Measurements from ENCODE around the gene PRSS22.
A peak's percentile ranks its signal among the peaks of the same experiment; 100 is the strongest.

PRSS22 gene

GRCh38 chr16:2852003-2852730, 5.8 kb downstream of the PRSS22 start:
- no peak for DNase-seq (ENCODE audit: low read depth)

GRCh38 chr16:2848933-2849725, 8.8 kb downstream of the PRSS22 start:
- no peak for DNase-seq (ENCODE audit: low read depth)

DNA sequence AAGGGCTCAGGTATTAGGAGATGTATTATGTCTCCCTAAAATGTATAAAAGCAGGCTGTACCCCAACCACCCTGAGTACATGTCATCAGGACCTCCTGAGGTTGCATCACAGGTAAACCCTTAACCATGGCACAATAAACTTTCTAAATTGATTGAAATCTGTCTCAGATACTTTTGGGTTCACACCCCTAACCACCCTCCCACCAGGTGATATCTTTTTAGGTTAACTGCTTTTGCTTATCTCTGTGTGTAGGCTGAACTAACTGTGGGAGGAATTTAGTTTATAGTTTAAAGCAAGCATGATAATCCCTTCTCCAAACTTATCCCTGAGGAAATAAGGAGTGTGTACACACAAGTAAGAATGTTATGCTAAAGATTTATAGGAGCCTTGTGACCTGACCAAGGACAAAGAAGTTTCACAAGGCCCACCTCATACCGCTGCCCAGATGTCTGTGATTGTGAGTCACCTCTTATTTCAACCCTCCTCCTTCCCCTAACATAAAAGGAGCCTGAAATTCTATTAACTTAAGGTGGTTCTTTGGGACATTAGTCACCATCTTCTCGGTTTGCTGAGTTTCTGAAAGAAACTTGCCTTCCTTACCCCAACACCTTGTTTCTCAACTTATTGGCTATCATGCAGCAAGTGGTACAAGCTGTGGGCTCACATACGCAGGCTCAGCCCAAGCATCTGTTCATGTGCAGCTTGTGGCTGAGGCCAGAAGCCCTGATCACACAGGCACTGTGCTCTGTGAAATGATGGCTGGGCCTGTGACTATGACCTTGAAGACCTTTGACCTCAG, 11.3 kb downstream of the PRSS22 start:
- DNase-seq (ENCODE audit: low read depth), result no peak

- DNase-seq (ENCODE audit: low read depth), result no peak
These were observed 12.9 kb downstream of the PRSS22 start for GRCh38 chr16:2845116-2845515.

DNA sequence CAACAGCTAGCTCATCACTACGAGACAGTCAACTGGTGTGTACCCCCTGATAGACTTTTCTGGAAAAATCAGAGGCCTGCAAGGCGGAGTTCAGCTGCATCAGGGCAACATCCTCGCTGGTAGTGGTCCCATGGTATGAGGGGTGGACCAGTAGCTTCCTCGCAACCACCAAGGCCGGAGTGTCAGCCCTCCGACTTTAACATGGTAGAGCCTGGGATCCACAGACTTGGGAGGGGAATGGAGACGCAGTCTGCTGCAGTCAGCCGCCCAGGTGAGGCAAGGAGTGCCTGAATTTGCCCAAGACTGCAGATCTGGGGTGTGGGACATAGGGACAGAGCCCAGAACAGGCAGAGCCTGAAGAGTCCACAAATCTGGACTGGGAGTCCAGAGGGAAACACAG, 14.4 kb downstream of the PRSS22 start:
- DNase-seq (ENCODE audit: low read depth), result no peak

GRCh38 chr16:2842340-2843000, 15.5 kb downstream of the PRSS22 start:
- DNase-seq (ENCODE audit: low read depth), result peak; percentile 8

GRCh38 chr16:2841606-2842339, 16.2 kb downstream of the PRSS22 start:
- DNase-seq (ENCODE audit: low read depth), result no peak

DNA sequence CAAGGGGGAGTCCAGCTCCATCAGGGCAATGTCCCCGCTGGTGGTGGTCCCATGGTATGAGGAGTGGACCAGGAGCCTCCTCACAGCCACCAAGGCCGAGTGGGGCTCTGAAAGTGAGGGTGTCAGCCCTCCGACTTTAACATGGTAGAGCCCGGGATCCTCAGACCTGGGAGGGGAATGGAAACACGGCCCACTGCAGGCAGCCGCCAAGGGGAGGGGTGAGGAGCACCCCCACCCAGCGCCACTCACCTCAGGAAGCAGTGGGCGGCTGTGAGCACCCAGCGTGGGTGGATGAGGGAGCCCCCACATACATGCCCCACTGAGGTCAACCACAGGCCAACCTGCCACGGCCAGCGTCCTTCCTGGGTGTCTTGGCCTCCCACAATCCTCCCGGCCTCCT, 17.1 kb downstream of the PRSS22 start:
- no peak for DNase-seq (ENCODE audit: low read depth)

- no peak for DNase-seq (ENCODE audit: low read depth)
These were observed 18.1 kb downstream of the PRSS22 start for GRCh38 chr16:2839650-2840450.

- DNase-seq (ENCODE audit: low read depth), result no peak
These were observed 19.0 kb downstream of the PRSS22 start for GRCh38 chr16:2838928-2839327.

GRCh38 chr16:2836646-2837508, 21.1 kb downstream of the PRSS22 start:
- DNase-seq (ENCODE audit: low read depth), result no peak

DNA sequence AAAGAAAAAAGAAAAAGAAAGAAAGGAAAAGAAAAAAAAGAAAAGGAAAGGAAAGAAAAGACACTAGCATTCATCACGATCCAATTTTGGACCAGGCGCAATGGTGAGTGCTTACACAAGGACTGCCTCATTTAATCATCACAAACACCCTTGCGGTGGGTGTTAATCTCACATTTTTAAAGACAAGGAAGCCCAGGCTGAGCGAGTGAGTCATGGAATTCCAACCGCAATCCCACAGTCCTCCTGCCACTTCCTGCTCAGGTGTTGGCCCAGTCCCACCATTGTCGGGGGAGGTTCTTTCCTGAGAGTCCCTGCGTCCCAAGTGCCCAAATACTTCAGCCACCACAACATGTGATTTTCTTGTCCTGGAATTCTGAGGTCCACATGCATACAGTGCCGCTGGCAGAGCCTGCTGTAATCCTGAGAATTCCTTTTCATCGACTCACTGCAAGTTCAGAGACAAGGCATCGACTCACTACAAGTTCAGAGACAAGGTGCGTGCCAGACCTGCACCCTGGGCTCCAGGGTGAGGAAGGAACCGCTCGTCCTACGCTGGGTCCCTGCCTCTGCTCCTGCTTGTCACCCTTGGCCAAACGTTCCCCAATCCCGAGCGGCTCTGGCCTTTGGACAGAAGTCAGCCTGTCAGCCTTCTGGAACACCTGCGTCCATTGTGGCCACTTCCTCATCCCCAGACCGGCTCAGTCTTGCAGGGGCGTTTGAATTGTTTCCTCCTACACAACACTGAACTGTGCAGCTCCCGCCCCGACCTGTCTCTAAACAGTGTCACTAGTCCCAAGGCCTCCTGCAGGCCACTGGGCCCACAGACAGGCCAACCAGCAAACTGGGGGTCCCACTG, 22.1 kb downstream of the PRSS22 start:
- no peak for DNase-seq (ENCODE audit: low read depth)

GRCh38 chr16:2834968-2835367, 23.0 kb downstream of the PRSS22 start:
- DNase-seq (ENCODE audit: low read depth), result no peak

GRCh38 chr16:2833776-2834175, 24.2 kb downstream of the PRSS22 start:
- no peak for DNase-seq (ENCODE audit: low read depth)

DNA sequence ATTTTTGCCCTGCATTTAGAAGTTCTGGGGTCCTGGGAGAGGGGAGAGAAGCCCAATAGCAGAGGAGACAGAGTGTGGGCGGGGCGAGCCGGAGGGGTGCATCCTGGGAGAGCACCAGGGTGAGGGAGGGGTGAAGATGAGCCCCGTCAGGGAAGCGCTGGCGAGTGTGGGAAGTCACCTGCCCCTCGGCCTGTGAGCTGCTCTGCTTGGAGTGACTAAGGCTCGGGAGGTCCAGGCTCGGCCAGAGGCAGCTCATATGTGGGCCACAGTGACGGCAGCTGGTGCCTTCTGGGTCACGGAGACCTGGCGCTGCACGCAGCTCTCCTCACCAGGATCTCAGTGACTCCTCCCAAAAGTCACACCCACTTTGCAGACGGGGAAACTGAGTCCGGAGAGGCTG, 26.8 kb downstream of the PRSS22 start:
- DNase-seq (ENCODE audit: low read depth), result no peak

GRCh38 chr16:2830355-2830695, 27.6 kb downstream of the PRSS22 start:
- DNase-seq (ENCODE audit: low read depth), result no peak

GRCh38 chr16:2829501-2830354, 28.2 kb downstream of the PRSS22 start, which contains the start of gene ZG16B:
ZG16B (plus strand) TSS chr16:2830303; CDS start chr16:2830442, 139 bp downstream.
- DNase-seq (ENCODE audit: low read depth), result no peak

Data from T-helper 22 cell (primary cell).